ENCODE measurements around the gene NCBP3. TPM values are rescaled to one million over a fixed set of nuclear protein-coding genes. Genes with fewer than 3 reads are reported as not detected.

NCBP3 gene
- total and polyA plus RNA-seq, 8 donors, result 13.7 to 34.2 (median 15.4) TPM

GRCh38 chr17:3890878-3891219 lies 44.8 kb upstream of the NCBP3 start:
- H3K4me1 ChIP-seq, result peaks cover 18 to 36% (median 23%) of the 10 kb centered on the region in 3 donors
- WGBS, 2 donors, result 71% methylated on average over 4 of the region's 4 CpGs
- H3K36me3 ChIP-seq, result no peaks in the 10 kb centered on the region
- no peak for DNase-seq
- H3K27ac ChIP-seq, result peak overlapping the region in 1 of 4 donors; percentile 12
- ATAC-seq, result no peak
- intact Hi-C loops (cut with DNase I), result no loop called here
- no peak for FAIRE-seq
- H3K27me3 ChIP-seq, result no peaks in the 10 kb centered on the region
- no peak for TF ChIP-seq CTCF (IDR thresholded peaks at IDR 0.05)
- no peak overlapping the region for H3K4me3 ChIP-seq
- no peaks in the 10 kb centered on the region for H3K9me3 ChIP-seq

GRCh38 chr17:3890082-3890877 lies 44.2 kb upstream of the NCBP3 start:
- H3K9me3 ChIP-seq, result no peaks in the 10 kb centered on the region
- H3K4me1 ChIP-seq, result peaks cover 18 to 31% (median 18%) of the 10 kb centered on the region in 3 donors
- WGBS, 2 donors, result 77 to 86% methylated on average over 18 to 22 of the region's 22 CpGs
- TF ChIP-seq CTCF (IDR thresholded peaks at IDR 0.05), result no peak
- FAIRE-seq (no peak), DNase-seq (peak in 1 of 6 donors; percentile 56), ATAC-seq (peak in 1 of 4 donors; percentile 2)
- no peaks in the 10 kb centered on the region for H3K36me3 ChIP-seq
- no peaks in the 10 kb centered on the region for H3K27me3 ChIP-seq
- peak overlapping the region in 1 of 4 donors; percentile 12 for H3K27ac ChIP-seq
- no peak overlapping the region for H3K4me3 ChIP-seq
- intact Hi-C loops (cut with DNase I), result no loop called here

- Histone ChIP-seq H3K4me3 (no peak overlapping the region), H3K9me3 (no peaks in the 10 kb centered on the region), H3K36me3 (no peaks in the 10 kb centered on the region), H3K27me3 (no peaks in the 10 kb centered on the region), H3K4me1 (peaks cover 11 to 25% (median 11%) of the 10 kb centered on the region in 3 donors), H3K27ac (peak overlapping the region in 1 of 4 donors; percentile 12)
- intact Hi-C loops (cut with DNase I), result no loop called here
- FAIRE-seq (no peak), ATAC-seq (no peak), DNase-seq (no peak)
- WGBS, 2 donors, result 85 to 86% methylated on average over 17 of the region's 17 CpGs
- TF ChIP-seq CTCF (IDR thresholded peaks at IDR 0.05), result no peak
Measured at GRCh38 chr17:3889325-3890012, 43.4 kb upstream of the NCBP3 start.

- 76 to 79% methylated on average over 47 to 50 of the region's 50 CpGs for WGBS, 2 donors
Measured at GRCh38 chr17:3888343-3889171, 42.5 kb upstream of the NCBP3 start.

More at GRCh38 chr17:3888343-3889171, 42.5 kb upstream of the NCBP3 start:
- no peak for TF ChIP-seq CTCF (IDR thresholded peaks at IDR 0.05)
- intact Hi-C loops (cut with DNase I), result no loop called here
- FAIRE-seq (no peak), DNase-seq (no peak), ATAC-seq (peak in 2 of 4 donors; percentile 2 to 17)
- Histone ChIP-seq H3K9me3 (no peaks in the 10 kb centered on the region), H3K27me3 (no peaks in the 10 kb centered on the region), H3K27ac (peak overlapping the region in 2 of 4 donors; percentile 15 to 29), H3K4me1 (peaks cover 2 to 15% (median 2%) of the 10 kb centered on the region in 3 donors), H3K36me3 (no peaks in the 10 kb centered on the region), H3K4me3 (no peak overlapping the region)
